HG03442 (cell line): ENCODE measurements around the gene DNAJA1.

Source experiments
- ATAC-seq: cut with Tn5 transposase; IDR thresholded peaks from one replicate; pipeline ENCODE4 v1.9.1; 2021; ENCODE audit warnings: mild to moderate bottlenecking, moderate library complexity; ENCODE audit not compliant: unreplicated experiment

Gene DNAJA1

DNA sequence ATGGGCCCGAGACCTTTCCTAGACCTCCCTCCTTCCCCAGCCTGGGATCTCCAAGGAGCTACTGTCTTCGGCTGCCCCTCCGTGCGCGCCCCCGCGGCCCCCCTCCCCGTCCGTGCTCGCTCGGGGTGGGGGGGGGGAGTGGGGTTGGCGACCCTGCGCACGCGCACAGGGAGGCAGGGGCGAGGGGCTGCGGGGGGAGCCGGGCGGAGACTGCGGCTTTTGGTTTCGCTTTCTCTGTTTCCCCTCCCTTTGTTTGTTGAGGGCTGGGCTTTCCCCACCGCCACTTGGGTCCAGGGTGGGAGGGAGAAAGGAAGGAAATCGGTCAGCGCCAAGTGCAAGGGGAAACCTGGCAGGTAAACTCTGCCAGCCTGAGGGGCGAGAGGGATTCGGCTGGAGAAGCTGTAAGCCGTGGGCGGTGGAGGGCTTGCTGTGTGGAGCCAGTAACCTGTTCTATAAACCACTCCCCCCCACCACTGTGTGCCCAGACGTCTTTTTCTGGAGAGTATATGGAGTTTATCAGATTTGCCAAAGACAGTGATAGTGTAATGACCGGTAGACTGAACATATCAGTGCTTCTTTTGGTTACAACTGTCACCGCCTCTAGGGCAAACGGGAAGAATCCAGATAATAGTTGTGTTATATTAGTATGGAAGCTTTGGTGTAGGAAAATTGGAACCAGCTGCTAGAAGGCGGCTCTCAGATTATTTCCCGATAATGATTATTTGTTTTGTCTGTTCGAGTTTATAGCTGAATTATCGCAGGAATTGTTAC, 684 bp downstream of the DNAJA1 start:
- ATAC-seq: peak; percentile 35

DNA sequence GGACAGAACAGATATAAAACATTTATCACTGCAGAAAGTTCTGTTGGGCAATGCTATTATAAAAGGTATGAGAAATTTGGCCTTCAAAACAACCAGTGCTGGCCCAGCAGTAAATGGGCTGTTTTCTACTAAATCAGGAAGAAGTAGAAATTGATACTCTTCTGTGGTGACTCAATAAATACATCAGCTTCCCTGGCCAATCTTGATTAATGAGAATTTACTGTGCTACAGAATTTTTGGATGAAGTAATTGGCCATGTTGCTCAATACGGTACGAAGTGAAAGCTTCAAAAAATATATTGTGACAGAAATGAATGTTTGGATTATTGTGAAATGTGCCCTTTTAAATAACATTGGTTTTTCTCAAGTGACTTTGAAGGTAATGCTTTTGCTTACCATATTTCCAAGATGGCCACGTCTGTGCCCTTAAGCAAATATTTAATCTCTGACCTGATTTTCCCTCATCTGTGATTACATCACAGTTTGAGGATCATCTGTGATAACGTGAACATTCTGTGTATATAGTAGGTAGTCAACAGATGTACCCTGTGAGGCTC, 4.2 kb downstream of the DNAJA1 start:
- ATAC-seq: no peak

DNA sequence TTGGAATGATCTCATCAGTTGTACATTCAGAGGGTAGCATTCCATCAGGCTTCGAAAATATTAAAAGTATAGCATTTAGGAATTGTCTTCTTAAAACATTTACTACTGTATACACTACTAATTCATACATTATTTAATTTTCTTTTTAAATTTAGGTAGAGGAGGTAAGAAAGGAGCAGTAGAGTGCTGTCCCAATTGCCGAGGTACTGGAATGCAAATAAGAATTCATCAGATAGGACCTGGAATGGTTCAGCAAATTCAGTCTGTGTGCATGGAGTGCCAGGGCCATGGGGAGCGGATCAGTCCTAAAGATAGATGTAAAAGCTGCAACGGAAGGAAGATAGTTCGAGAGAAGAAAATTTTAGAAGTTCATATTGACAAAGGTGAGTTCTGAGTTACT, 5.2 kb downstream of the DNAJA1 start:
- ATAC-seq: no peak

DNA sequence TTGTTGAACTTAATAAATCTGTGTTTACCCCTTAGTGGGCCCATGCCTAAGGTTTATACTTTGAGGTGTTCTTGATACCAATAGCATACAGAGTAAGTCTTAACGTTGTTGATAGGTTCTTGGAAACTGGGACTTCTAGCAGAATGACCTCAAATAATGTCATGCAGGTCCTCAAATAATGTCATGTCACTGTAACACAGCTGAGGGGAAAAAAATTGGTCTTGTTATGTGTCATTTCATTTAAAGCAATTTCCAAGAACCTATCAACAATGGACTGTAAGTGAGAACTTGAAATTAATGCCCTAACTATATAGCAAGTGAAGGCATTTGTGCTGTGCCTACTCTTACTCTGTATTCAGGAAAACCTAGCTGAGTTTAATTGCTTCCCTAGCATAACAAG, 7.2 kb downstream of the DNAJA1 start:
- no peak for ATAC-seq

DNA sequence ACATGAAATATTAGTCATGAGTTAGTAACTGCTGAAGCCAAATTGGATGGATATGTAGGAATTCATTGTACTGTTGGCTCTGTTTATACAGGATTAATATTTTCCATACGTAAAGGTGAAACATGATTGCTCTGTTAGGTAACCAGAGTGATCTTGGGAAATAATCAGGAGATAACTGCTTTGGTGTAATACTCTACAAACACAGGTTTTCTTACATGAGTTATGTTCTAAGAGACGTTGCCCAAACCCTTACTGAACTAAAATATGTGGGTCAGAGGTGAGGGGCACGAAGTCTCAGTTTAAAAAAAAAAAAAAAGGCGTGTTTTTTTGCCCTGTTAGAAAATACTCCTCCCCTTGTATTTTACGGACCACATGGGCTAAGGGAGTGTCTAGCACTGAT, 7.8 kb downstream of the DNAJA1 start:
- ATAC-seq: no peak

DNA sequence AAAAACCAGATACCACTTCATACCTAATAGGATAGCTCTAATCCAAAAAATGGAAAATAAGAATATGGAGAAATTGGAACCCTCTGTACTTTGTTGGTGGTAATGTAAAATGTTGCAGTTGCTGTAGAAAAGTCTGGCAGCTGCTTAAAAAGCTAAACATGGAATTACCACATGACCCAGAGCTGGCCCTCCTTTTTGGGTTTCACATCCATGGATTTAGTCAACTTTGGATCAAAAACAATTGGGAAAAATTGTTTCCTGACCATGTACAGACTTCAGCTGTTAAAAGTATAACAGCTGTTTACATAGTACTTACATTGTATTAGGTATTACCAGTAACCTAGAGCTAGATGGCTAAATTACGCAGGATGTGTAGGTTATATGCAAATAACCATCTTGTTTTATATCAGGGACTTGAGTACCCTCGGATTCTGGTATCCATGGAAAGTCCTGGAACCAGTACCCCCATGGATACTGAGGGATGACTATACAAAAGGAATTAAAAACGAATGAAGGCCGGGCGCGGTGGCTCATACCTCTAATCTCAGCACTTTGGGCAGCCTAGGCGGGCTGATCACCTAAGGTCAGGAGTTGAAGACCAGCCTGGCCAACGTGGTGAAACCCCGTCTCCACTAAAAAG, 15.8 kb downstream of the DNAJA1 start:
- ATAC-seq: no peak

DNA sequence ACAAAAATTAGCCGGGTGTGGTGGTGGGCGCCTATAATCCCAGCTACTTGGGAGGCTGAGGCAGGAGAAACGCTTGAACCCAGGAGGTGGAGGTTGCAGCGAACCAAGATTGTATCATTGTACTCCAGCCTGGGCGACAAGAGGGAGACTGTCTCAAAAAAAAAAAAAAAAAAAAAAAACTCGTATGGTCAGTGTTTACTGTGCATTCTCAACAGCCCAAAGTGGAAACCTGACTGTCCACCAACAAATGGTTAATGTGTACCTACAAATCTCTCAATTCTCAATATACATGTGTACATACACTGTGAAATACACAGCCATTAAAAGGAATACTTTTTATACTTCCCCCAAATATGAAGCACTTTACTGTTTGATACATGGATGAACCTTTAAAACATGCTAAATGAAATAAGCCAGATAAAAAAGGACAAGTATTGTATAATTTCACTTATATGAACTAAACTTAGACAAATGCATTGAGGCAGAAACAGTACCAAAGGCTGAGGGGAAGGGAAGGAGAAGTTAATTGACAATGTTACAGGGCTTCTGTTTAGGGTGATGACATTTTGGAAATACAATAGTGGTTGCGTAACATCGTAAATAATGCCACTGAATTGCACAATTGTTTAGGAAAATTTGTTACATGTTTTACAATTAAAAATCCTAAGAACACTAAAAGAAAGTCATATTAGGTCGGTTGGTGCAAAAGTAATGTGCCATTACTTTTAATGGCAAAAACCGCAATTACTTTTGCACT, 16.5 kb downstream of the DNAJA1 start:
- ATAC-seq: no peak

DNA sequence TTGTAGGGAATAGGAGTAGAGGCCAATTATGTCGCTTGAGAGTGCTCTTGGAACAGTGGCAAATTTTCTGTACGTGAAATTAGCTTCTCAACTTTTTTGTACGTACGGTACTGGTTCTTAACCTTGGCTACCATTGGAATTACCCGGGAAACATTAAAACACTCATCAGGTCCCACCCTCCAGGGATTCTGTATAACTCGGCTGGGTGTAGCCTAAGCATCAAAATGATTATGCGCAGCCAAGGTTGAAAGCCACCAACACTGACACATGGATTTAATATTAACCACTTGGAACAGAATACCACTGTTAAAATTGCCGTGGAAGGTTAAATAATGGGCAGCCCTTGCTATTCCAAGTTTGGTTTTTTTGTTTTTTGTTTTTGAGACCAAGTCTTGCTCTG, 17.4 kb downstream of the DNAJA1 start:
- no peak for ATAC-seq

GRCh38 chr9:33043671-33044070, 18.6 kb downstream of the DNAJA1 start:
- ATAC-seq: no peak

GRCh38 chr9:33044162-33044673, 19.1 kb downstream of the DNAJA1 start:
- ATAC-seq: peak; percentile 82

DNA sequence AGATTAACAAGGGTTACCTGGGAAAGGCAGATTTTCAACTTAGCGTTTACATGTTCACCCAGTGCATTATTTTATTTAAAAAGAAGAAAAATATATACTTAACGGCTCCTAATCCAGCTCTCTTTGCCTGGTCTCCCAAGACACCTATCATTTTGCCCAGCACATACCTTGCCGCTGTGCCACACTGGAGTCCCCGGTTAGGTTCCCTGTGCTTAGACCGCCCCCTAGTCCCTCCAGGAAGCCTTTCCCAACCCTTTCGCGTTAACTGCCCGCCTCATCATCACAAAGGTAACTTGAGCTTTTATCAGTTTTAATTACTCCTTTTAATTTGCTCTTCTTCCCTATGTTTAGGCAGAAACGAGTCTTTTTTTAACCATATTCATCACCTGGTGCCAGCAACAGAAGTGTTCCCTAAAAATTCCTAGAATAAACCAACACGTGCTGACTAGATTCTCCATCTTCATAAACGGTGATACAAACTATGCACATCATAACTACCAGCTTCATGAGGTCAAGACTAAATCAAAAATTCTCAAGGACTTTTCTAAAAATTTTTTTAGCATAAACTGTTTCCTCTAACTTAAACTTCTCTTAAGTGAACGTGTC, 19.7 kb downstream of the DNAJA1 start:
- ATAC-seq: no peak

GRCh38 chr9:33046061-33046460, 21.0 kb downstream of the DNAJA1 start:
- no peak for ATAC-seq

- ATAC-seq: no peak
These were observed 23.0 kb downstream of the DNAJA1 start for GRCh38 chr9:33048054-33048465.

DNA sequence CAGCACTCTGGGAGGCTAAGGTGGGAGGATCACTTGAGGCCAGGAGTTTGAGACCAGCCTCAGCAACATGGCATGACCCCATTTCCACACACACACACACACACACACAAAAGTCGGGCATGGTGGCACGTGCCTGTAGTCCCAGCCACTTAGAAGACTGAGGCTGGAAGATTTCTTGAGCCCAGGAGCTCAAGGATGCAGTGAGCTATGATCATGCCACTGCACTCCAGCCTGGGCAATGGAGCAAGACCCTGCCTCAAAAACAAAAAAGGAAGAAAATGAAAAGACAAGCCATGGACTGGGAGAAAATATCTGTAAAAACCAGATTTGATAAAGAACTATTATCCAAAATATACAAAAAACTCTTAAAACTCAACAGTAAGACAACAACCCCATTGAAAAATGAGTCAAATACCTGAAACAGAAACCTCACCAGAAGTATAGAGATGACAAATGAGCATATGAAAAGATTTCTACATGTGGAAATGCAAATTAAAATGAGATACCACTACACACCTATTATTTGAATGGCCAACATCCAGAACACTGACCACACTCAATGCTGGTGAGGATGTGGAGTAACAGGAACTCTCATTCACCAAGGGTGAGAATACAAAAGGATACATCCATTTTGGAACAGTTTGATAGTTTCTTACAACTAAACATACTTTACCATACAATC, 24.7 kb downstream of the DNAJA1 start:
- ATAC-seq: peak; percentile 82

GRCh38 chr9:33051144-33051543, 26.1 kb downstream of the DNAJA1 start:
- no peak for ATAC-seq

DNA sequence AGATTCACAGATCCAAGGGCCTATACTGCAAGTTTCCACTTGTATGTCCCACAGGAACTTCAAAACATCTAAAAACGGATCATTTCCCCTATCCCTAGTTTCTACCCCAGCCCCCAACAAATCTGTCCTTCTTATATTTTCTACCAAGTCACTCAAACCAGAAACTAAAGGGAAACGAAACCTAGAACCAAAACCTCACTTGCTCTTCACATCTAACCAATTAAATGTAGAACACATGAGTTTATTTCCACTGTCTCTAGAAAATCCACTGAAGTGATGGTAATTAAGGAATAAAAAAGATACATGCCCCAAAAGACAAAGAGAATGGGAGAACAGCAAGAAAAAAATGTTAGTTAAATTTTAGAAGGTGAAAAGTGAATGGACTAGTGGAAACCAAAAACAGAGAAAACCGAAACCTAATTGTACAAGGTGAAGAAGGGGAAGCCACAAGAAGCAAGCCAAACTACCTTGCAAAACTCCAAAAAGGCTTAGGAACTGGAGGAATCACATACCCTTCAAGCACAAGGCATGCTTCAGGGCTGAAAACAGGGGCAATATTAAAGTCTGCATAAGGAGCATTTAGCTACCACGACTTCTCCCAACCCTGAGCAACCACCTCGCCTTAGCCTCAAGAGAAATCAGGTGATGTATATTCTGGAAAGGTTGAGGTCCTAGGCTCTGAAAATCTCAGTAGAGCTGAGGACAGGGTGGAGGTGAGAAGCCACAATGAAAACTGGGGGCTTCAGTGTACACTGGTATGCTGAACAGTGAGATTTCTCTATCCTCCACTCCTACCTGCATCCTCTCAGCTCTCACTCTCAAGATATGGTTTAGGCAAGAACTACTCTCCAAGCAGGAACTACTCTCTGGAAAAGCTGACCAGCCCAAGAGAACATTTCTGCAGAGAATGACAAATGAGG, 40.3 kb downstream of the DNAJA1 start:
- ATAC-seq: peak; percentile 69

- no peak for ATAC-seq
These were observed 43.9 kb downstream of the DNAJA1 start for GRCh38 chr9:33068991-33069390.

GRCh38 chr9:33076046-33077004, 51.3 kb downstream of the DNAJA1 start, which contains the start of gene SMU1:
TSS of gene SMU1 (minus strand) at chr9:33076674. CDS start at chr9:33076608, 66 bp downstream.
- peak; percentile 99 for ATAC-seq
